Right forelimb (tissue), 1 donor: ENCODE results near the gene SERPINA1.

Experiments
- DNase-seq: peaks from one replicate; pipeline ENCODE4 v3.0.0-alpha.2; 2018

SERPINA1 gene

GRCh38 chr14:94397289-94398181 is 9.1 kb upstream of the SERPINA1 start:
- no peak for DNase-seq

- DNase-seq: no peak
Measured at GRCh38 chr14:94396628-94397225, 8.3 kb upstream of the SERPINA1 start.

- no peak for DNase-seq
Measured at GRCh38 chr14:94395888-94396574, 7.6 kb upstream of the SERPINA1 start.

GRCh38 chr14:94395282-94395887 is 7.0 kb upstream of the SERPINA1 start:
- DNase-seq: no peak

DNA sequence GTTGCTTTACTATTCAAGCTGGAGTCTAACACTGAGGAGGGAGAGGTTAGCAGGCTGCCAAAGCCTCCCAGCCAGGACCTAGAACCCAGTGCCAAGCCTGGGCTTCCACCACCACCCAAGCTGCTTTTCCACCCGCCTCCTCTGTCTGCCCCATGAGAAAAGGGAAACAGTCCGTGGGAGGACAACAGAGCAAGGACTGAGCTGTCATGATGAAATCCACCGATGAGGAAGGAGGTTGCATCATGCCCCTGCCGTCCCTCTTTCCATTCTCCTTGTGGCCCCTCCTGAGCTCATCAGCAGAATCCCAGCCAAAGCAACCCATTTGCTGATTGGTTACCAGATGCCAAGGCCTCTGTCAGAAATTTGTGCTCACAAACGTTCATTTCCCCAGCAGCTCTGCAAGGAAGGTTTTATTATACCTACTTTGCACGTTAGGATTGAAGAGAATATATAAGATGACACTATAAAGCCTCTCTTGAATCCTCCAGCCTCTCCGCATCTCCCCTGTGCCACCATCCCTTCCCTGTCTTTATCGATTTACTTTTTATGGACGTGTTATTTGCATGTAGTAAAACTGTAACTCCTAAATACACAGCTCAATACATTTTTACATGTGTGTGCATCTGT is 6.3 kb upstream of the SERPINA1 start:
- DNase-seq: no peak

GRCh38 chr14:94394025-94394493 is 5.7 kb upstream of the SERPINA1 start:
- DNase-seq: no peak

GRCh38 chr14:94393474-94393873 is 5.1 kb upstream of the SERPINA1 start:
- no peak for DNase-seq

DNA sequence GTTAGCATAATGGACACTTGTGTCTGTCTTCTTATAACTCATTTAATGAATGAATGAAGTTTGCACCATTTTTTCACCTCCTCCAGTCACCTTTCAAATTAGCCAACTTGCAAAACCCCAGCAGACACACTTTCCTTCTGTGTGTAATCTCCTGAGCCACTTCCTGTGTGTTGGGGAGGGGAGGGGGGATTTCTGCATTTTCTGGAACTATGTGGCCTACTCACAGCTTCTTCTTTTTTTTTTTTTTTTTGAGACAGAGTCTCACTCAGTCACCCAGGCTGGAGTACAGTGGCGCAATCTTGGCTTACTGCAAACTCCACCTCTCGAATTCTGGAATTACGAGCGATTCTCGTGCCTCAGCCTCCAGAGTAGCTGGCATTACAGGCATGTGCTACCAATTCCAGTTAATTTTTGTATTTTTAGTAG is 4.1 kb upstream of the SERPINA1 start:
- no peak for DNase-seq

DNA sequence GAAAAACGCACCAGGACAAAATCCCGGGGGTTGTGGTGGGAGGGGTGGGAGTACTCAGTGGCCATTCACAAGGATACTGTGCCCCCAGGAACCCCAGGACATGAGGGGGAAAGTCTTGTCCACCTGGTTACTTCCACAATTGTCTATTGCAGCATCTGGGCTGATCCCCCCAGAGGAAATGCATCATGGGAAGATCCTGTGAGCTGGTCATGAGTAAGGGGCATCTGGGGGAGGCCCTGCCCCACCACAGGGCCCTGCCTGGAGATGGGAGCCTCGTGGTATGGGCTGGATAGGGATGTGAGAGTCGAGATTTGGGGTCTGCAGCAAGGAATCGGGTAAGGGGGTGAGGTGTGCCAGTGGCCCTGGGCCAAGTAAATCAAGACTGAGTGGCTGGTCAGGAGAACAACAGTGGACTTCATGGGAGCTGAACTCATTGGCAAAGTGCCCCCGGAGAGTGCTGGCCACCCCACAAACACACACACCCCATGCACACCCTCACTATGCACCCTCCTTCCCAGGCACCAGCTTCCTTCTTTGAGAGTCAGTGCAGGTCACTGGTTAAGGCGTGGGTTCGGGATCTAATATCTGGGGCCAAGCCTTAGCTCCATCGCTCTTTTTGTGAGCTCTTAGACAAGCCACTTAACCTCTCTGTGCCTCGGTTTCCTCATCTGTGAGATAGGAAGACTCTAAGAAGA is 3.0 kb upstream of the SERPINA1 start:
- DNase-seq: no peak

DNA sequence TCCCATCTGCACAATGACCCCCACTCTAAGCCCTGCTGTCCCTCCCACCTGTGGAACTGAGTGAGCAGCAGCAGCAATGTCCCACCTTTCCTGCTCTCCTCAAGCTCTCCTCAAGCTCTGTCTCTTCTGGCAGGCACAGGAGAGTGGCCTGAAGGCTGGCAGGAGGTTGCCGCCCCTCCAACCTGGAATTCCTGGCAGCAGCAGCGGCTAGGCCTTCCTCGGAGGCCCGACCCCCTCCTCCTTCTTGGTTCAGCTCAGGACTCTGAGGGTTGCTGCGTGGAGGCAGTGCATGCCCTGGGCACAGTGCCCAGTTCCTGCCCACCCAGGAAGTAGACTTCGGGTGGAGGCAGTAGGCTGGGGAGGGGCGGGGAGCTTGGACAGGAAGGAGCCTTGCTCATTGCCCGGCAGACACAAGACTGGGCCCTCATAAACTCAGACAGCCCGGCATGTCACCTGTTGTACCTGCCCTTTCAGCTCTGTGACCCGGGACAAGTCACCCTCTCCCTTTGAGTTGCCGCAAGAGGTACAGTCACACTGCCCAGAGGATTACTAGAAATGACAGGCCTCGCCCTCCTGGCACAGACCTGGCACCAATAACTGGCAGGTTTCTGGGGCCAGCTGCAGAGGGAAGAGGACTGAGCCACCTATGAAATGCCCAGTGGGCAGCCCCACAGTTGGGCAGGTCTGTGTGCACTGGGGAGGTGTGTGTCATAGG is 2.1 kb upstream of the SERPINA1 start:
- no peak for DNase-seq

GRCh38 chr14:94389731-94390371 is 1.4 kb upstream of the SERPINA1 start:
- no peak for DNase-seq

DNA sequence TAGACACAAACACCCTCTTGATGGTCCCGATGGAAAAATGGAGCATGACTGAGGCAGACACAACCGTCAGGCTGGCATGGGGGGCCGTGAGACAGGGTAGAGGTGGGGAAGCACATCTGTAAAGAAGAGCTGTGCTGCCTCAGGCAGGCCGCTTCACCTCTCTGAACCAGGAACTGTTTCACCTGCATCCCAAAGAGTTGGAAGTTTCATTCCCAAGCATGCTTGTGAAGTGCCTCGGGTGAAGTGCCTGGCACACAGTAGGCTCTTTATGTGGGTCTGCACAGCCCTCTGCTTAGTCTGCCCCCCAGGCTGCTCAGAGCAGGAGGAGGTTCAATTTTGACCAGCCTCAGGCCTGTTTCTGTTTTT is 685 bp upstream of the SERPINA1 start:
- no peak for DNase-seq

DNA sequence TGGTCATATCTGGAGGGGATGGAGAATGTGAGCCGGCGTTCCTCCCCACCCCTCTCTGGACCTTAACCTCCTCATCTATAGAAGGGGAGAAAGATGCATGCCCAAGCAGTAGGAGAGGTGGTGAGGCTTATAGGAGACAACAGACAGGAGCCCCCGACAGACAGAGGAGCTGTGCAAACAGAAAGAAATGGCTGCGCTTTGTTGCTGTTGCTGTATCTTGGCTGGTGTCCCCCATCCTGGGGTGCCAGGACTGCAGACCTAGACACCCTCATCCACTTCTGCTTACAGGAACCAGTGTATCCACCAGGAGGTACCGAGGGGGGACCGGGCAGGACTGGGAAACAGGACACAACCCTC is 397 bp downstream of the SERPINA1 start:
- no peak for DNase-seq

GRCh38 chr14:94387051-94388026 is 1.1 kb downstream of the SERPINA1 start:
- DNase-seq: no peak

GRCh38 chr14:94386085-94387031 is 2.0 kb downstream of the SERPINA1 start:
- DNase-seq: no peak

GRCh38 chr14:94385553-94386057 is 2.8 kb downstream of the SERPINA1 start:
- no peak for DNase-seq

DNA sequence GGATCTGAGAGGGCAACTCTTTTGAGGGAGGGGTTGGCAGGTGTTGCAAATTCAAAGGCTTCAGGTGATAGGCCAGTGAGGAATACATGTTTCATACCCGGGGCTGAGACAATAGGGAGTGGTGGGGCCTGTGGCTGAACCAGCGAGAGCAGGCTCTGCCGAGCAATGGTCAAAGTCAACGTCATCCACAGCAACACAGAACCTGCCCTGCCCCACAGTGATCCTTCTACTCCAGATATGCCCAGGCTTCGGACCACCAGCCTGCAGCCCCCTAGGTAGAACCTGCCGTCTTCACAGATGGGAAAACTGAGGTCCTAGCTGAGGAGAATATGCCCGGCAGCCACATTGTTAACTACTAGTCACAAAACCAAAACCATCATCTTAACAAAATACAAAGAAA is 4.1 kb downstream of the SERPINA1 start:
- DNase-seq: no peak

GRCh38 chr14:94383777-94384176 is 4.6 kb downstream of the SERPINA1 start:
- peak; percentile 19 for DNase-seq
